GM12801 (cell line): ENCODE results near the gene OPRPN.

Experiments
- CTCF ChIP-seq: IDR thresholded peaks from one replicate; pipeline ENCODE4 v1.5.1; 2011; ENCODE audit warnings: control low read depth; ENCODE audit not compliant: insufficient read length; ENCODE audit errors: extremely low read depth

The OPRPN gene

GRCh38 chr4:70397580-70397979 is at the start of gene OPRPN:
TSS of gene OPRPN (plus strand) at chr4:70397940. CDS start at chr4:70399286, 1,346 bp downstream.
- TF ChIP-seq CTCF = no peak

GRCh38 chr4:70356185-70356584 is 41.6 kb upstream of the OPRPN start:
- TF ChIP-seq CTCF = no peak

- TF ChIP-seq CTCF = no peak
Observed at GRCh38 chr4:70359115-70359661, 38.6 kb upstream of the OPRPN start.

GRCh38 chr4:70360460-70360859 is 37.3 kb upstream of the OPRPN start, which contains the start of gene SMR3A:
TSS of gene SMR3A (plus strand) at chr4:70360760. CDS start at chr4:70362116, 1,356 bp downstream.
- TF ChIP-seq CTCF = no peak

GRCh38 chr4:70364002-70364401 is 33.7 kb upstream of the OPRPN start:
- no peak for TF ChIP-seq CTCF

- TF ChIP-seq CTCF = no peak
Observed at GRCh38 chr4:70365479-70365878, 32.3 kb upstream of the OPRPN start.

GRCh38 chr4:70367813-70368212 is 29.9 kb upstream of the OPRPN start:
- no peak for TF ChIP-seq CTCF
